ENCODE results near the gene ITGA5. TPM values are rescaled to one million over a fixed set of nuclear protein-coding genes. Genes with fewer than 3 reads are reported as not detected.

The ITGA5 gene
- total RNA-seq (2021; ENCODE audit: unreplicated experiment) (49.7 TPM), Bru-seq, nascent RNA (percentile 69 among the genes with signal in this experiment), BruChase-seq, experiment 1, labeled RNA remaining after a 6-hour chase (percentile 87 among the genes with signal in this experiment), BruChase-seq, experiment 2, labeled RNA remaining after a 2-hour chase (percentile 84 among the genes with signal in this experiment)
- polyA plus RNA-seq (2012), result 58.3 and 64.0 TPM in 2 replicates
- long read RNA-seq, full-length matches to known transcripts, result 1 of 24 reads
- long read RNA-seq, partial matches to known transcripts, result 16 of 24 reads
- long read RNA-seq, other reads (novel, unspliced or antisense), result 7 of 24 reads

- intact Hi-C loops (cut with micrococcal nuclease), result no loop called here
- Histone ChIP-seq H3K4me2 (ENCODE audit: low read length) (peak within 1 kb of the TSS; percentile 93), H3K9ac (ENCODE audit: low read length) (peak within 1 kb of the TSS; percentile 89), H3K27ac (ENCODE audit: low read depth, low read length) (peak within 1 kb of the TSS; percentile 77), H4K20me1 (ENCODE audit: insufficient read depth) (no peaks in the 10 kb centered on the region), H3K9me3 (ENCODE audit: control insufficient read depth in 1 of 2, insufficient read depth in 1 of 2, low read depth in 1 of 2, low read length in 2 of 2) (no peaks in the 10 kb centered on the region), H3K9me2 (ENCODE audit: insufficient read depth) (no peaks in the 10 kb centered on the region), H3K27me3 (ENCODE audit: insufficient read depth, low read length) (no peaks in the 10 kb centered on the region), H3K79me2 (ENCODE audit: insufficient read depth, low read length) (peaks cover 38% of the 10 kb centered on the region), H3K36me3 (ENCODE audit: control insufficient read depth in 1 of 2, insufficient read depth in 2 of 2, low read length in 2 of 2) (no peaks in the 10 kb centered on the region), H2AFZ (ENCODE audit: low read depth, low read length, poor library complexity, severe bottlenecking) (peak within 1 kb of the TSS; percentile 91), H3K4me3 (replicated peaks in 1 of 2; ENCODE audit: low read depth in 1 of 2, low read length in 2 of 2) (peak within 1 kb of the TSS; percentile 87 to 95), H3K4me1 (ENCODE audit: control insufficient read depth in 1 of 2, insufficient read depth in 2 of 2, low read length in 2 of 2) (peaks cover 19 to 70% of the 10 kb centered on the region in 2 experiments)
- ChIA-PET POLR2A (no interaction called here), RAD21 (ENCODE audit: low non-redundant PET in 1 of 2, low total read pairs in 2 of 2, uncharacterized antibody in 2 of 2, unreplicated experiment in 2 of 2) (interaction anchor here in 1 of 2 experiments (0.6 to 0.7 kb wide), 2 partner anchors 20 to 52 kb away, joined by 3 to 4 read pairs; no protein-coding TSS in a partner anchor), CTCF (interaction anchor here (7.1 kb wide), 1 partner anchor 20 kb away, joined by 41 read pairs; no protein-coding TSS in a partner anchor)
- TSS peak; percentile 32 for BruUV-seq (replicated peaks)
- DNase-seq (ENCODE audit: low read depth, low spot score), result peak; percentile 18
- ATAC-seq, result peak; percentile 87
- TF ChIP-seq ZNF274 (IDR thresholded peaks at IDR 0.05; ENCODE audit: low read depth, low read length) (no peak), SRF (IDR thresholded peaks at IDR 0.05; ENCODE audit: low read depth) (no peak), POLR2A (IDR thresholded peaks at IDR 0.05; ENCODE audit: borderline replicate concordance, extremely low read depth, insufficient read depth, insufficient read length) (peak; percentile 51), FOSL1 (IDR thresholded peaks at IDR 0.05; ENCODE audit: low read depth) (peak; percentile 71), POLR2AphosphoS5 (IDR thresholded peaks at IDR 0.05; ENCODE audit: low read depth, low read length) (peak; percentile 91), JUND (IDR thresholded peaks at IDR 0.05) (peak; percentile 47; the same call in 1 of the 2 replicates)
- TF ChIP-seq, protein P1, sequence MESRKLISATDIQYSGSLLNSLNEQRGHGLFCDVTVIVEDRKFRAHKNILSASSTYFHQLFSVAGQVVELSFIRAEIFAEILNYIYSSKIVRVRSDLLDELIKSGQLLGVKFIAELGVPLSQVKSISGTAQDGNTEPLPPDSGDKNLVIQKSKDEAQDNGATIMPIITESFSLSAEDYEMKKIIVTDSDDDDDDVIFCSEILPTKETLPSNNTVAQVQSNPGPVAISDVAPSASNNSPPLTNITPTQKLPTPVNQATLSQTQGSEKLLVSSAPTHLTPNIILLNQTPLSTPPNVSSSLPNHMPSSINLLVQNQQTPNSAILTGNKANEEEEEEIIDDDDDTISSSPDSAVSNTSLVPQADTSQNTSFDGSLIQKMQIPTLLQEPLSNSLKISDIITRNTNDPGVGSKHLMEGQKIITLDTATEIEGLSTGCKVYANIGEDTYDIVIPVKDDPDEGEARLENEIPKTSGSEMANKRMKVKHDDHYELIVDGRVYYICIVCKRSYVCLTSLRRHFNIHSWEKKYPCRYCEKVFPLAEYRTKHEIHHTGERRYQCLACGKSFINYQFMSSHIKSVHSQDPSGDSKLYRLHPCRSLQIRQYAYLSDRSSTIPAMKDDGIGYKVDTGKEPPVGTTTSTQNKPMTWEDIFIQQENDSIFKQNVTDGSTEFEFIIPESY (IDR thresholded peaks at IDR 0.05; ENCODE audit: extremely low read depth, insufficient replicate concordance, low read length), result peak; percentile 39
Observed at GRCh38 chr12:54419088-54419887, at the start of gene ITGA5. TSS of gene ITGA5 (minus strand) at chr12:54419266. CDS start at chr12:54419198, 68 bp downstream.
